GM19099 (cell line): ENCODE results near the gene PRDM4.

ENCODE experiments used
- POLR2A ChIP-seq: IDR thresholded peaks from 3 replicates; pipeline ENCODE4 v1.6.1; 2011; ENCODE audit warnings: low read depth; ENCODE audit not compliant: insufficient read length; ENCODE audit errors: extremely low read depth

Gene PRDM4, protein sequence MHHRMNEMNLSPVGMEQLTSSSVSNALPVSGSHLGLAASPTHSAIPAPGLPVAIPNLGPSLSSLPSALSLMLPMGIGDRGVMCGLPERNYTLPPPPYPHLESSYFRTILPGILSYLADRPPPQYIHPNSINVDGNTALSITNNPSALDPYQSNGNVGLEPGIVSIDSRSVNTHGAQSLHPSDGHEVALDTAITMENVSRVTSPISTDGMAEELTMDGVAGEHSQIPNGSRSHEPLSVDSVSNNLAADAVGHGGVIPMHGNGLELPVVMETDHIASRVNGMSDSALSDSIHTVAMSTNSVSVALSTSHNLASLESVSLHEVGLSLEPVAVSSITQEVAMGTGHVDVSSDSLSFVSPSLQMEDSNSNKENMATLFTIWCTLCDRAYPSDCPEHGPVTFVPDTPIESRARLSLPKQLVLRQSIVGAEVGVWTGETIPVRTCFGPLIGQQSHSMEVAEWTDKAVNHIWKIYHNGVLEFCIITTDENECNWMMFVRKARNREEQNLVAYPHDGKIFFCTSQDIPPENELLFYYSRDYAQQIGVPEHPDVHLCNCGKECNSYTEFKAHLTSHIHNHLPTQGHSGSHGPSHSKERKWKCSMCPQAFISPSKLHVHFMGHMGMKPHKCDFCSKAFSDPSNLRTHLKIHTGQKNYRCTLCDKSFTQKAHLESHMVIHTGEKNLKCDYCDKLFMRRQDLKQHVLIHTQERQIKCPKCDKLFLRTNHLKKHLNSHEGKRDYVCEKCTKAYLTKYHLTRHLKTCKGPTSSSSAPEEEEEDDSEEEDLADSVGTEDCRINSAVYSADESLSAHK

DNA sequence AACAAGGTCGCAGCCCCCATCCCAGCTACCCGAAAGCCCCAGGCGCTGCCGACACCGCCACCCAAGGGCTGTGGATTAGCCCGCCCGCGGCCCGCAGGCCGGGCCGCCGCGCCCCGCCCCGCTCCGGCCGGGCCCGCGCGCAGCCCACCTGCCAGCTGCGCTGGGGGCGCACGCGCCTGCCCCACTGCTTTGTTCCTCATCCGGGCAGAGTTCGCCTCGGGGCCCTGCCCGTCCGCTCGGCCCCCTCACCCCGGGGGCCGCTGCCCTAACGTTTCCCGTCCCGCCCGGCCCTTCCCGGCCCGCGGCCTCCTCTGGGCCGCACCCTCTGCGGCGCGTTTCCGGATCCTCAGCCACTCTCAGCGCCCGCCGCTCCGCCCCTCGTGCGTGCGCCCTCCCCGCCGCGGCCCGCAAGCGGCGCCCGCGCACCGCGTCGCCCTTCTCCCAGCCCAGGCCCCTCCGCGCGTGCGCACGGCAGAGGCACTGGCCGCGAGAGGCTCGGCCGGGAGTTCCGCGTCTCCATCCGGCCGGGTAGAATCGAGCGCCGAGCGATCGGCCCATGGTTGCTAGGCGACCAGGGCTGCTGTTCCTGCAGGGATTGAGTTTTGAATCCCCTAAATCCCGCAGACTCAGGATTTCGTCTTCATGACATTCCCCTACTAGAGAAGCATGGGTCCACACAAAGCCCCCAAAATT lies at the start of gene PRDM4:
Gene PRDM4 (minus strand): TSS at position 329 of the 693 bp plus-strand sequence. CDS start 622 bp downstream, outside the sequence.
- TF ChIP-seq POLR2A = peak; percentile 89

DNA sequence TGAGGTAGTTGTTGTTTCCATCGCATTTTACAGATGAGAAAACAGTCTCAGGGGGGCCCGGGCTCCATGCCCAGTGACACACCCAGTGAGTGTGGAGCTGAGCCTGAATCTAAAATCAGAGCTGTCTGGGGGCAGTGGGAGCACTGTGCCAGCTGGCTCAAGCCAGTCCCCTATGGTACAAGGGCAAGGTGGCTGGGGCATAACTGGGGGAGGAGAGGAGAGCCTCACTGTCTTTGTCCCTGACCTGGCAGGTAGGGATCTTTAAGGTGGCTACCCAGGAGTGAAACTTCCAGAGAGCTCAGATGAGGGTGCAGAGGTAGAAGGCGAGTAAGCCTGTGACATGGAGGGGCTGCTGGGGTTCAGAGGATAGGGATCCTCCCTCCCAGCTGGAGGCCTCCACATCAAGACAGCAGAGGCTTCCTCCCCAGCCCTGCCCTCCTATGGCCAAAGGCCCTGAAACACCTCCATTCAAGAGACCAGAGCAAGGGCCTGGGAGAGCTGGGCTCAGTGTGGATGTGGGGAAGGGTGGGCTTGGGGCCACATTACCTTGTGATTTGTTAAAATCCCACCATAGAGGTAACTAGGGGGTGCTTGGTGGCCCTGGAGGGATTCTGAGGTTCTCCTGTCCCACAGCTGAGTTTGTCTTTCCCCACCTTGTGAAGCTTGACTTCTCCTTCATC lies 46.7 kb upstream of the PRDM4 start:
- TF ChIP-seq POLR2A = no peak

DNA sequence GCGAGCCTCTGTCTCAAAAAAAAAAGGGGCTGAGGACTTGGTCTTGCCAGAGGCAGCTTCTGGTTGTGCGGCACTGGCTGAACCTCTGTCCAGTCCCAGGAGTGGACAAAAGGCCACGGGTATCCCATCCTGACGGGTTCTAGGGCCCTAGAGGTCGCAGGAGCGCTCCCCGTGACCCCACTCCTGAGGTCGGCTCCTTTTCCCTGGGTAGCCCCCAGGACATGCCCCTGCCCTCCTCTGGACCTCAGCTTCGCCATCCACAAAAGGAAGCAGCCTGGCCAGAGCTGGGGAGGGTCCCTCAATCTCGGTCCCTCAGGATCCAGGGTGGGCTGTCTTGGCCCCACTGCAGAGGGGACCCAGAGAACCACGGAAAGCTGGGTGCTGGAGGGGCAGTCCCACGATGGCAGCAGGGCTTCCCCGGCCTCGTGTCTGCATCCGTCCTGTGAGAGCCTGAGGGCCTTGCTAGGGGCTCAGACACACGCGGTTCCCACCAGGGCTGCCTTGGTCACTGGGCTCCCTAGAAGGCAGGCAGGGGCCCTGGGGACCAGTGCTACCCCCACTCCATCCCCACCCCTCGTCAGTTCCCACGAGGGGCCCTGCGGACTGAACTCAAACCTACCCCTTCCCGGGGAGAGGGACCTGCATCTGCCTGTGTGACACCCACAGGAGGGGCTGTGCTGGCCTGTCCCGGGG lies 44.7 kb upstream of the PRDM4 start:
- no peak for TF ChIP-seq POLR2A

DNA sequence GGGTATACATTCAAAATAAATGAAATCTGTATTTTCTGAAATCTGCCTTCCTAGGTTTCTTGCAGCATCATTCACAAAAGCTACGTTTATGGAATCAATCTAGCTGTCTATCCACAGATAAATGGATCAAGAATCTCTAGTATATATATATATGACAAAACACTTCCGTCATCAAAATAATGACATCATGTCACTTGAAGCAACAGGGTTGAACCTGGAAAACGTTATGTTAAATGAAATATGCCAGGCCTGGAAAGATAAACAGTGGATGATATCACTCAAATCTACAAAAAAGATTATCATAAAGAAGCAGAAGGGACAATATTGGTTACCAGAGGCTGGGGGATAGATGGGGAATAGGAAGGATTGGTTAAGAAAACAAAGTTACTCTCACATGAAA lies 42.2 kb upstream of the PRDM4 start:
- TF ChIP-seq POLR2A = no peak

DNA sequence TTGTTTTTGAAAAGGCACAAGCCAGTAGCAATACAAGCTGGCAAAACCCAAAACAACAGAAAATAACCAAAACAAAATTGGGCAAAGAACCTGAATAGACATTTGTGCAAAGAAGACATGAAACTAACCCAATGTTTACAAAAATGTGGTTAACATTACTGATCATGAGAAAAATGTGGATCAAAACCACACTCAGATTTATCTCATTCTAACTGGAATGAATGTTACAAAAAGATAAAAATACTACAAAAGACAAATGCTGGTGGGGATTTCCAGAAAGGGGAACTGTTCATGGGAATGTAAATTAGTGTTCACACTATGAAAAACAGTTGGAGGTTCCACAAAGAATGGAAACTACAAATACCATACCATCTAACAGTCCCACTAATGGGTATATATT lies 40.2 kb upstream of the PRDM4 start:
- TF ChIP-seq POLR2A = no peak

DNA sequence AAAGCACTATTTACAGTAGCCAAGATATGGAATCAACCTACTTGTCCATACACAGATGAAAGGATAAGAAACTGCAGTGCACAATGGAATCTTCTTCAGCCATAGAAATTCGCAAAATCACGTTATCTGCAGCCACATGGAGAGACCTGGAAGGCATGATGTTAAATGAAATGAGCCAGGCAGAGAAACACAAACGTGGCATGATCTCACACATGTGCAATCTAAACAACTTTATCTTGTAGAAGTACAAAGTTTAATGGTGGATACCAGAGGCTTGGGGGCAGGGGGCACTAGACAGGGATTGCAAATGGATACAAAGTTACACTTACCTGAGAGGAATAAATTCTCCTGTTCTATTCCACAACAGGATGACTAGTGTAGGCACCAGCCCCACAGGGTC lies 37.6 kb upstream of the PRDM4 start:
- TF ChIP-seq POLR2A = no peak

DNA sequence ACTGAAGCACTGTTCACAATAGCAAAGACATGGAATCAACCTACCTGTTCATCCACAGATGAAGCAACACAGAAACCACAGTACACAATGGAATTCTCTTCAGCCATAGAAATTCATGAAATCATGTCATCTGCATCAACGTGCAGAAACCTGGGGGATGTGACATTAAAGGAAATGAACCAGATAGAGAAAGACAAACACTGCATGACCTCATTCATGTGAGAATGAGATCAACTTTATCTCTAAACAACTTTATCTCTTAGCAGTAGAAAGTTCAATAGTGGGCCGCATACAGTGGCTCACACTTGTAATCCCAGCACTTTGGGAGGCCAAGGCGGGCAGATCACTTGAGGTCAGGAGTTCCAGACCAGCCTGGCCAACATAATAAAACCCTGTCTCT lies 33.5 kb upstream of the PRDM4 start:
- no peak for TF ChIP-seq POLR2A

DNA sequence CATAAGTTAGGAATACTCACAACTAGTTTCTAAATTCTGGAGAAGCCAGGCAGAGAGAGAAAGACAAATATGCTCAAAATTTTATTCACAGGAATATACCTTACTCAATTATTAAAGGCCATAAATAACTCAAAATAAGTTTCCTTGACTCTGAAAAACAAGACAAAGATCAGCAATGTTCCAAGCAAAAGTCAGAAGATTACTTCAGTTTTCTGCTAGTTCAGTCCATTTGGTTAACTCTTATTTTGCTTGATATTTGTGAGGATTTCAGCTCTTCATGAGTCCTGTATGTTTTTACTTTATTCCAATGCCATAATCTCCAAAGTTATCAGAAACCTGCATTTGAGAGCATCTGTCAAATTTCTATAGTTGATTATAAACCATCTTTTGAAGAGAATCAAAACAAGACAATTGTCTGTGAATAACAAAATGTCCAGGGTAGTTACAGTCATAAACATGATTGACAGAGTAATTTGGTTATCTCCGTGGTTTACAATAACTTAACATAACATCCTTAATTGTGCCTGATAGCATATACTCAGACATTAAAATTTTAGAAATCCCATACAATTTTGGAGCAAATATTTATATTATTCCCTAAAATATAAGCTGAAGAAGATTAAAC lies 30.6 kb upstream of the PRDM4 start:
- TF ChIP-seq POLR2A = no peak

DNA sequence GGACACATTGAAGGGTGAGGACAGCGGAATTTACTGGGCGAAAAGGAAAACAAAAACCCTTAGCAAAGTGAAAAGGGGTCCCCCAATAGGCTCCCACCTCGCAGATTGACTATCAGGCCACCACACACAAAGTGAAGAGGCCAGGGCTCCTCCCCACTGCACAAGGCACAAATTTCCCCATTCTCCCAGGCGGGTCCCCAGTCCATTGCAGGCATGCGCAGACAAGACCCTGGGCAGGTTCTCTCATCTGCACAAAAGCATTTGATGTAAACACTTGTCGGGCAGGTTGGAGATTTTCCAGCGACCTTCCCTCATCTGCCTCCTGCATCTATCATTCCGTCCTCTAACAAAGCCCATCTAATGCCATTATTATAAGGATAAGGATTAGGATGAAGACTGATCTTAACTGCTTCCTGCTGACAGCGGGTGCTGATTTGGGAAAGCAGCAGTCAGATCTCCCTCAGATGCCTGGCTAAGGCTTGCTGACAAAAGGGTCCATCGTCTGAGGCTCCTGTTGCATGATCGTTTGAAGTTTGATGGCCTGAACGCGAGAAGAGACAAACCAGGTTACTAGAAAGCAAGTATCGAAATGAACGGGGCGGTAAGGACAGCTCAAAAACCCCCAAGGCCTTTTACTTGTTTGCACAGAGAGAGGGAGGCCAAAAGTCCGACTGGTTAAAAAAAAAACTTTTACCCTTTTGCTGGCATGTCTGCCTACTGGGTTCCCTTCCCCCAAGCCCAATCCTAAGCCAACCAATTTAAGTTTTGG lies 27.9 kb upstream of the PRDM4 start:
- no peak for TF ChIP-seq POLR2A

DNA sequence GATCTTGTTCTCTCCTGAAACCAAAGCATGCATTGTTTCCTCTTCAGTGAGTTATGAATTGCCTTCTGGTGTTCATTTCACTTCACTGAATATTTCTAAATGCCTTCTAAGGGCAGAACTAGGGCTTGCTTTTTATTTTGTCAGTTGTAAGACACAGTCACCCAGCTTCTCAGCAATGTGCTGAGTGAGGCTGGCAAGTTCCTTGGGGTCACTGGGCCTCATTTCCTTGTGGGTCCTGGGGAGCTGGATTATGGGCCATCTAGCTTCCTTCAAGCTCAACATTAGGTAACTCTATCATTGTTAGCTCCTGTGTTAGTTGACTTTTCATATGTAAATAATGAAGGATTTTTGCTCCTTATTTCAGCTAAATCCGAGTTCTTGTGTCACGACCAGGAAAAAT lies 27.3 kb upstream of the PRDM4 start:
- no peak for TF ChIP-seq POLR2A

DNA sequence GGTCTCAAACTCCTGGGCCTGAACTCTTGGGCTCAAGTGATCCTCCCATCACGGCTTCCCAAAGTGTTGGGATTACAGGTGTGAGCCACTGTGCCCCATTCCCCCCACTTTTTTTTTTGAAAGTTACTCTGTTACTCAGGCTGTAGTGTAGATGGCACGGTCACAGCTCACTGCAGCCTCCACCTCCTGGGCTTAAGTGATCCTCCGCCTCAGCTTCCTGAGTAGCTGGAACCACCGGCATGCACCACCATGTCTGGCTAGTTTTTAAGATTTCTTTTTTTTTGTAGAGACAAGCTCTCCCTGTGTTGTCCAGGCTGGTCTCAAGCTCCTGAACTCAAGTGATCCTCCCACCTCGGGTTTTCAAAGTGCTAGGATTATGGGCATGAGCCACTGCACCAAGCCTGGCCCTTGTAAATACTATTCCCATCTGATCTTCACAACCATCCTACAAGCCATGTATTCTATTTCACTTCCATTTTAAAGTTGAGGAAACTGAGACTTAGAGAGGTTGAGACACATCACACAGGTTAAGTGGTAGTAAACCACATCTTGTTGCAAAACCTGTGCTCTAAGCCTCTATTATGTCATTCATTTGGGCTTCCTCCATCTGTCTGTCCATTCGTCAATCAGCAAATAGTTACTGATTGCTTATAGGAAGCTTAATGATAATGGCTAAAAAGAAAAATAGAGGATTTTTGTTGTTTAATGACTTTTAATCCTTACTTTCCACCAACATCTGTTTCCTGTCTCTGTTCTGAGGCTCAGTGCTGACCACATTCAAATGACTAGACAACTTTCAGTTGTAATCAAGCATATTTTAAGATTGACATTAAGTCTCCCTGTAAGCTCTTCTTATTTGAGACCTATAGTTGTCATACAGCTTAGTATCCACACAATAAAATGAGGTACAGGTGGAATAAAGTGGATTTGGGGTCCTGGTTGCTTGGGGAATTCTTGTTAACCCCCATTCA lies 22.8 kb upstream of the PRDM4 start:
- no peak for TF ChIP-seq POLR2A

DNA sequence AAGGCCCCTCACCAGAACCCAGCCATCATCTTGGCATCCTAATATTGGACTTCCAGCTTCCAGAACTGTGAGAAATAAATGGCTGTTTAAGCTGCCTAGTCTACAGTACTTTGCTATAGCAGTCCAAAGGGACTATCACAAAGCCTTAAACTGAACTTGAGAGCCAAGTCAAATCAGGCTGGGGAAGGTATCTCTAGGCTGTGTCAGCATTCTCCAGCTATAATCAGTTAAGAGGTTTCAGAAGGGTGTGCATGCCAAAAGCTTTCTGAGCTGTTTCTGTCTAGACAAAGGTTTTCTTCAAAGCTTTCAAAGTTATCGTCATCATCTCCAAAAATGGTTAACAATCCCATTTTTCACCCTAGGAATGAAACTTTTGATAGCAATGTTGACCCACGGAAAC lies 21.1 kb upstream of the PRDM4 start:
- TF ChIP-seq POLR2A = no peak
